Progenitor cell of endocrine pancreas (in vitro differentiated cells): ENCODE measurements around the gene ZCCHC7. TPM values are rescaled to one million over a fixed set of nuclear protein-coding genes. Genes with fewer than 3 reads are reported as not detected.

Experiments
- DNase-seq: peaks from one replicate; pipeline ENCODE4 v3.0.0; 2021; ENCODE audit warnings: low spot score; ENCODE audit not compliant: unreplicated experiment
- H3K27ac Mint-ChIP-seq: 2 replicates; pipeline ENCODE4 v1.8.0; 2021; ENCODE audit warnings: mild to moderate bottlenecking, moderate library complexity, mixed read lengths
- H3K27me3 Mint-ChIP-seq: 2 replicates; pipeline ENCODE4 v1.8.0; 2021; ENCODE audit warnings: mixed read lengths
- H3K36me3 Mint-ChIP-seq: 2 replicates; pipeline ENCODE4 v1.8.0; 2022; ENCODE audit warnings: mixed read lengths; ENCODE audit not compliant: insufficient read depth
- H3K4me1 Mint-ChIP-seq: 2 replicates; pipeline ENCODE4 v1.8.0; 2021; ENCODE audit warnings: low read depth, mixed read lengths
- H3K4me3 Mint-ChIP-seq: 2 replicates; pipeline ENCODE4 v1.8.0; 2021; ENCODE audit warnings: low read depth, mild to moderate bottlenecking, moderate library complexity, mixed read lengths
- H3K9me3 Mint-ChIP-seq: 2 replicates; pipeline ENCODE4 v1.8.0; 2021; ENCODE audit warnings: low read depth, mixed read lengths
- total RNA-seq: library from RNA; stranded (reverse); gene quantifications from 2 replicates; pipeline ENCODE4 v1.2.1, GENCODE V29; 2021
- TF ChIP-seq, protein P1 (sequence below): fragments of 200-600 bp; sonication (generic); IDR thresholded peaks from one replicate; pipeline ENCODE4 v1.5.0; 2021; ENCODE audit warnings: antibody characterized with exemption, mild to moderate bottlenecking; ENCODE audit not compliant: unreplicated experiment

The ZCCHC7 gene
- total RNA-seq, 1 donor from 2014 or later = 16.6 TPM

DNA sequence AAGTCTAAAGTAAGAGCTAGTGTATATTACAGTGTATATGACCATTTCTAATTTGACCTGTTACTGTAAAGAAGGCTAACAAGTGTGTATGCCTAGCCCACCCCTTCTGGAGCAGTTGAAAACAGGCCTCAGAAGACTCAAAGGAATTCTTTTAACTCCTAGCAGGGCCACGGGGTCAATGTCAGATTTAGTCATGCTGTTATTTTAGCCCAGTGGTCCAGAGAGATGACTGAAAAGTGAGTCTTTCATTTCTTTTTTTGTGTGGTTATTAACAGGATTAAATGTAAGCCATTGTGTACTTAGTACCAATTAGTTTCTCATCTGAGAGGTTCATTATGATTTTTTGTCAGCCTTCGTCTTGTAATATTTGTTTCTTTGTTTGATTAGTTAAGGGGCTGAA, 24.4 kb downstream of the ZCCHC7 start:
- no peak for DNase-seq
- Mint-ChIP-seq H3K4me3 (no peak overlapping the region), H3K36me3 (no peaks in the 10 kb centered on the region), H3K27me3 (no peaks in the 10 kb centered on the region), H3K27ac (no peak overlapping the region), H3K9me3 (no peaks in the 10 kb centered on the region), H3K4me1 (peaks cover 5% of the 10 kb centered on the region)
- TF ChIP-seq, protein P1, sequence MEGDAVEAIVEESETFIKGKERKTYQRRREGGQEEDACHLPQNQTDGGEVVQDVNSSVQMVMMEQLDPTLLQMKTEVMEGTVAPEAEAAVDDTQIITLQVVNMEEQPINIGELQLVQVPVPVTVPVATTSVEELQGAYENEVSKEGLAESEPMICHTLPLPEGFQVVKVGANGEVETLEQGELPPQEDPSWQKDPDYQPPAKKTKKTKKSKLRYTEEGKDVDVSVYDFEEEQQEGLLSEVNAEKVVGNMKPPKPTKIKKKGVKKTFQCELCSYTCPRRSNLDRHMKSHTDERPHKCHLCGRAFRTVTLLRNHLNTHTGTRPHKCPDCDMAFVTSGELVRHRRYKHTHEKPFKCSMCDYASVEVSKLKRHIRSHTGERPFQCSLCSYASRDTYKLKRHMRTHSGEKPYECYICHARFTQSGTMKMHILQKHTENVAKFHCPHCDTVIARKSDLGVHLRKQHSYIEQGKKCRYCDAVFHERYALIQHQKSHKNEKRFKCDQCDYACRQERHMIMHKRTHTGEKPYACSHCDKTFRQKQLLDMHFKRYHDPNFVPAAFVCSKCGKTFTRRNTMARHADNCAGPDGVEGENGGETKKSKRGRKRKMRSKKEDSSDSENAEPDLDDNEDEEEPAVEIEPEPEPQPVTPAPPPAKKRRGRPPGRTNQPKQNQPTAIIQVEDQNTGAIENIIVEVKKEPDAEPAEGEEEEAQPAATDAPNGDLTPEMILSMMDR = no peak

DNA sequence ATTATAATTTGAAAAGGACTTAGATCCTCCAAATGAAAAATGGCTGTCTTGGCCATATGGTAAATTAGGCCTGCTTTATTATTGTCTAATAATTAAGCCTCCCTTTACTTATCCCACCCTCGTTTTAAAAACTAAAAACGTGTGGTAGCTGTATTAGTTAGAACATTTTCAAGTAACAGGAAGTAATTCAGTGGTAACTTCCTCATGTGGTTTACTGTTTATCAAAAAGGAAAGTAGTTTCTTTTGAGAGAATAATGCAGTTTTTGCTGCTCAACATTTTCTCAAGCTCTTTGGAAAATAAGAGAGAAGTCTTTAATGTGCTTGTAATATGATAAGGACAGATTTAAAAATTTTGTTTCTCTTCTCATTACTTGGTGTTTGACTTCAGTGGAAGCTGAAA, 26.0 kb downstream of the ZCCHC7 start:
- H3K27me3 Mint-ChIP-seq = no peaks in the 10 kb centered on the region
- no peaks in the 10 kb centered on the region for H3K9me3 Mint-ChIP-seq
- DNase-seq = no peak
- TF ChIP-seq, protein P1 = no peak
- peaks cover 1% of the 10 kb centered on the region for H3K36me3 Mint-ChIP-seq
- peaks cover 5% of the 10 kb centered on the region for H3K4me1 Mint-ChIP-seq
- H3K27ac Mint-ChIP-seq = no peak overlapping the region
- H3K4me3 Mint-ChIP-seq = no peak overlapping the region

DNA sequence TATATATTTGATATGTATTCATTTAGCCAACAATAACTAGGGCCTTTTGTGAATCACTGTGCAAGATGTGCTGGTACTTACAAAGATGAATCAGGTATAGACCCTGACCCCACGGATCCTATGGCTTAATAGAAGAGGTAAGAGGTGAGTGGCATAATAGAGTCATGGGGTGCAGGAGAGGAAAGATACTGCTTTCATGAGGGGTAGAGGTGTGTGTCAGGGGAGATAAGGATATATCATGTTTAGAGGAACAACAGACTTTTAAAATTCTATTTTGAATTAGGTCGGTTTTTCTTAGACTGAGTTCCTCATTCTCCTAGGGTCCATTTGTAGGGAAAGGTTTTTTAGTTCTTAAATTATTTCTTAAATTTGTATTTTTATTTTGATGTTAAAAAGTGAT, 27.8 kb downstream of the ZCCHC7 start:
- no peak overlapping the region for H3K27ac Mint-ChIP-seq
- H3K36me3 Mint-ChIP-seq = peaks cover 4% of the 10 kb centered on the region
- no peak overlapping the region for H3K4me3 Mint-ChIP-seq
- peaks cover 7% of the 10 kb centered on the region for H3K4me1 Mint-ChIP-seq
- no peak for DNase-seq
- H3K9me3 Mint-ChIP-seq = no peaks in the 10 kb centered on the region
- TF ChIP-seq, protein P1 = no peak
- H3K27me3 Mint-ChIP-seq = no peaks in the 10 kb centered on the region

DNA sequence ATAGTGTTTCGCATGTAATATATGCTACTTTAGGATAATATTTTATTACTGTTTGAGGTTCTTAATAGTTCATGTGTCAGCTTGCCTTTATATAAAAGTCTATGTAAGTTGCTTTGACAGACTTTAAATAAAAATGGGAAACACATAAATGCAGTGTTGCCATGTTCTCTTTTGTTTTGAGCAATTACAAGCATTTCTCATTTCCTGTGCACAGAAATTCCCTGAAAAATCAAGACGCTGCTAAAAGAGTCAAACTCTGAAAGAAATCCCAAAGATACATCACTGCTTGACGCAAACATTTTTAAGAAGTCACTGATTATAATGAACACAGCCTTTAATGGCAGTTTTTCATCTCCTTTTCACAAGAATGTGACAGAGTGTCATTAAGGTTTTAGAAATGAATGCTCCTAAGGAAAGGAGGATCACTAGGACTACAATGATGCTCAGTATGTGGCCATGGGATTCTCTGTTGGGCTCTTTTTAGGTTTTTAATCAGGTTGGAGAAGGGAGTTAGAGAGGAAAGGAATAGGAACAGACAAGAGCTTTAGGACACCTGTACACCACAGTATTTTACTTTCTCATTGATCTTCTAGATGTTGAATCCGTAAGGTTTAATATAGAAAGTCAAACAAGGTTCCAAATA, 29.4 kb downstream of the ZCCHC7 start:
- TF ChIP-seq, protein P1 = no peak
- Mint-ChIP-seq H3K9me3 (no peaks in the 10 kb centered on the region), H3K27me3 (no peaks in the 10 kb centered on the region), H3K4me1 (peaks cover 4% of the 10 kb centered on the region), H3K27ac (no peak overlapping the region), H3K36me3 (peaks cover 11% of the 10 kb centered on the region), H3K4me3 (no peak overlapping the region)
- no peak for DNase-seq

DNA sequence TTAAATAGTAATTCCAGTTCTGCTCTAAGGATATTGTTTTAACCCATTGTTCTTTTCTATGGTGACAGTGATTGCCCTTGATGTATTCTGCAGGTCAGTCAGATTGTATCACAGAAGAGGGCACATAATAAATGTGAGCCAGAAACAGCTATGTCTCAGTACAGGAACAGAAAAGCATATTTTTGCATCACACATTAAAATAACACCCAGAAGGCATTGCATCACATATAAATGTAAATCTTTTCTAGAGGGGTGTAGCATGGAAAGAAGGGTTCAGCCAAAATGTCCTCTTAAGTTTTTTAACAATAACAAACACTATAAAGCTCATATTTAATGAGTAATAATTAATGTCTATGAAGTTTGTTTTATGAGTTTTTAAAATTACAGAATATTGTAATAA, 30.0 kb downstream of the ZCCHC7 start:
- Mint-ChIP-seq H3K4me1 (peaks cover 2% of the 10 kb centered on the region), H3K27ac (no peak overlapping the region), H3K36me3 (peaks cover 12% of the 10 kb centered on the region), H3K4me3 (no peak overlapping the region), H3K9me3 (no peaks in the 10 kb centered on the region), H3K27me3 (no peaks in the 10 kb centered on the region)
- no peak for DNase-seq
- TF ChIP-seq, protein P1 = no peak
